Gastroesophageal sphincter (tissue), 4 donors: ENCODE measurements around the gene TST. TPM values are rescaled to one million over a fixed set of nuclear protein-coding genes. Genes with fewer than 3 reads are reported as not detected.

Experiments used
- ATAC-seq: fragments of 150-250 bp; one replicate; pipeline ENCODE4 v1.9.1; 2016; ENCODE audit warnings: mild to moderate bottlenecking, moderate library complexity
- H3K27ac ChIP-seq, 4 donors: fragments of 200-600 bp; sonication (generic) in 3 of 4; 1 replicate in 3 of 4; 2 replicates in 1 of 4; pipeline ENCODE4 v1.5.1; 2016 to 2019
- H3K27me3 ChIP-seq: fragments of 200-600 bp; sonication (generic); one replicate; pipeline ENCODE4 v1.5.1; 2019
- H3K36me3 ChIP-seq, 2 donors: fragments of 200-600 bp; sonication (generic); one replicate each; pipeline ENCODE4 v1.5.1; 2019; ENCODE audit warnings: control low read depth in 1 of 2
- H3K4me1 ChIP-seq, 3 donors: fragments of 200-600 bp; sonication (generic); 1 replicate in 2 of 3; 2 replicates in 1 of 3; pipeline ENCODE4 v1.5.1; 2016 to 2019; ENCODE audit warnings: control low read depth in 2 of 3
- H3K4me3 ChIP-seq, 2 donors: fragments of 200-600 bp; sonication (generic); one replicate each; pipeline ENCODE4 v1.5.1; 2019; ENCODE audit warnings: mild to moderate bottlenecking in 1 of 2, moderate library complexity in 1 of 2
- H3K9me3 ChIP-seq, 3 donors: fragments of 200-600 bp; sonication (generic); one replicate each; pipeline ENCODE4 v1.5.1; 2017 to 2019; ENCODE audit warnings: control low read depth in 2 of 3
- EP300 ChIP-seq: sonication (generic); formaldehyde crosslinking; IDR thresholded peaks from one replicate; pipeline ENCODE4 v1.6.1; 2017; ENCODE audit warnings: antibody characterized with exemption, mild to moderate bottlenecking
- POLR2A ChIP-seq, 2 donors: fragments of 450-650 bp; IDR thresholded peaks; one replicate each; pipeline ENCODE4 v1.6.1; 2017; ENCODE audit warnings: antibody characterized with exemption in 2 of 2, mild to moderate bottlenecking in 2 of 2, moderate library complexity in 1 of 2
- POLR2AphosphoS5 ChIP-seq: sonication (generic); formaldehyde crosslinking; IDR thresholded peaks from one replicate; pipeline ENCODE4 v1.6.1; 2017; ENCODE audit warnings: antibody characterized with exemption
- WGBS, 2 donors: methylation state at CpG; one replicate each; pipeline ENCODE4 v1.1.5; 2018; ENCODE audit warnings: low coverage in 1 of 2; 5-methylcytosine and 5-hydroxymethylcytosine counted together
- total RNA-seq, 4 donors: library from RNA; depleted of rRNA; stranded (reverse); fragments of >200 nt; gene quantifications; one replicate each; pipeline ENCODE4 v1.1.0, GENCODE V29; 2016
- TF ChIP-seq, protein P1 (sequence below), 4 experiments: fragments of 200-600 bp in 2 of 4; fragments of 450-650 bp in 2 of 4; sonication (generic) in 1 of 4; IDR thresholded peaks; one replicate each; pipeline ENCODE4 v1.5.1; 2017 to 2019; ENCODE audit warnings: antibody characterized with exemption in 4 of 4, mild to moderate bottlenecking in 2 of 4, moderate library complexity in 2 of 4

Gene TST
- total RNA-seq, 4 donors from 2014 or later, result 19.1 to 38.7 (median 31.7) TPM

GRCh38 chr22:37021710-37022482 is 2.6 kb upstream of the TST start:
- H3K27ac ChIP-seq, result peak overlapping the region in 1 of 4 donors; percentile 22
- peaks cover 0 to 66% (median 30%) of the 10 kb centered on the region in 3 donors for H3K4me1 ChIP-seq
- peaks cover 0 to 50% of the 10 kb centered on the region in 2 donors for H3K36me3 ChIP-seq
- H3K9me3 ChIP-seq, result no peaks in the 10 kb centered on the region
- WGBS, 2 donors, result 65 to 100% methylated on average over 6 to 12 of the region's 13 CpGs
- TF ChIP-seq, protein P1, sequence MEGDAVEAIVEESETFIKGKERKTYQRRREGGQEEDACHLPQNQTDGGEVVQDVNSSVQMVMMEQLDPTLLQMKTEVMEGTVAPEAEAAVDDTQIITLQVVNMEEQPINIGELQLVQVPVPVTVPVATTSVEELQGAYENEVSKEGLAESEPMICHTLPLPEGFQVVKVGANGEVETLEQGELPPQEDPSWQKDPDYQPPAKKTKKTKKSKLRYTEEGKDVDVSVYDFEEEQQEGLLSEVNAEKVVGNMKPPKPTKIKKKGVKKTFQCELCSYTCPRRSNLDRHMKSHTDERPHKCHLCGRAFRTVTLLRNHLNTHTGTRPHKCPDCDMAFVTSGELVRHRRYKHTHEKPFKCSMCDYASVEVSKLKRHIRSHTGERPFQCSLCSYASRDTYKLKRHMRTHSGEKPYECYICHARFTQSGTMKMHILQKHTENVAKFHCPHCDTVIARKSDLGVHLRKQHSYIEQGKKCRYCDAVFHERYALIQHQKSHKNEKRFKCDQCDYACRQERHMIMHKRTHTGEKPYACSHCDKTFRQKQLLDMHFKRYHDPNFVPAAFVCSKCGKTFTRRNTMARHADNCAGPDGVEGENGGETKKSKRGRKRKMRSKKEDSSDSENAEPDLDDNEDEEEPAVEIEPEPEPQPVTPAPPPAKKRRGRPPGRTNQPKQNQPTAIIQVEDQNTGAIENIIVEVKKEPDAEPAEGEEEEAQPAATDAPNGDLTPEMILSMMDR (IDR thresholded peaks at IDR 0.05), result peak in 3 of 4 experiments; percentile 43 to 73 (median 46)
- TF ChIP-seq EP300, result no peak
- H3K27me3 ChIP-seq, result no peaks in the 10 kb centered on the region
- H3K4me3 ChIP-seq, result no peak overlapping the region
- no peak for ATAC-seq

DNA sequence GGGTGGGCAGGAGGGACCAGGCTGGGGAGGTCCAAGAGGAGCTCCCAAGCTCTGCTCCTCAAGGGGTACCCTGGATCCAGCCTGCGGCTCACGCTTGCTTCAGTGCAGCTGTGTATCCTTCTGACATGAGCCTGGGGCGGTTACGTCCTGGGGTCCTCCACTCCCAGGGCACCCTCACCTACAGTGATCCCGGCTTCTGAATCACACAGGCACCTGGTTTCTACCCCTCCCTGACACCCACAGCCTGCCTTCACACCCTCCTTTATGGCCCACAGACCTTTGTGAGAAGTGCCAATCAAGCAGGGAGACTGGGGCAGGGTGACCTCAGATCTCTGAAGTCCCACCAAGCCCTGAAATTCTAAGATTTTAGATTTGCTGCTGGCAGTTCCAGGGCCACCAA is 1.8 kb upstream of the TST start:
- no peaks in the 10 kb centered on the region for H3K9me3 ChIP-seq
- TF ChIP-seq POLR2AphosphoS5, result no peak
- TF ChIP-seq EP300, result no peak
- TF ChIP-seq, protein P1 (IDR thresholded peaks at IDR 0.05), result no peak
- TF ChIP-seq POLR2A (IDR thresholded peaks at IDR 0.05), result no peak
- 89 to 90% methylated on average over 2 to 3 of the region's 5 CpGs for WGBS, 2 donors
- no peaks in the 10 kb centered on the region for H3K27me3 ChIP-seq
- no peak for ATAC-seq
- H3K4me3 ChIP-seq, result peak overlapping the region in 1 of 2 donors; percentile 93
- peaks cover 0 to 74% (median 34%) of the 10 kb centered on the region in 3 donors for H3K4me1 ChIP-seq
- H3K27ac ChIP-seq, result peak overlapping the region in 2 of 4 donors; percentile 95 to 96
- peaks cover 0 to 50% of the 10 kb centered on the region in 2 donors for H3K36me3 ChIP-seq

GRCh38 chr22:37020192-37020479 is 889 bp upstream of the TST start:
- WGBS, 2 donors, result 0% methylated on average over 5 of the region's 5 CpGs; no CpG with 5 or more reads in 1 of the 2 donors
- H3K27me3 ChIP-seq, result no peaks in the 10 kb centered on the region
- peak overlapping the region; percentile 93 to 96 for H3K4me3 ChIP-seq
- H3K36me3 ChIP-seq, result peaks cover 0 to 41% of the 10 kb centered on the region in 2 donors
- no peaks in the 10 kb centered on the region for H3K9me3 ChIP-seq
- peaks cover 0 to 76% (median 34%) of the 10 kb centered on the region in 3 donors for H3K4me1 ChIP-seq
- TF ChIP-seq, protein P1 (IDR thresholded peaks at IDR 0.05), result no peak
- TF ChIP-seq POLR2AphosphoS5 (peak; percentile 1), POLR2A (IDR thresholded peaks at IDR 0.05) (no peak), EP300 (no peak)
- peak; percentile 28 for ATAC-seq
- peak overlapping the region; percentile 81 to 96 (median 94) for H3K27ac ChIP-seq

GRCh38 chr22:37018815-37019308 is 385 bp downstream of the TST start:
- peaks cover 0 to 83% (median 37%) of the 10 kb centered on the region in 3 donors for H3K4me1 ChIP-seq
- WGBS, 2 donors, result no CpG with 5 or more reads among the region's 35 CpGs
- peak; percentile 69 for ATAC-seq

More at GRCh38 chr22:37018815-37019308, 385 bp downstream of the TST start:
- no peaks in the 10 kb centered on the region for H3K9me3 ChIP-seq
- peaks cover 0 to 28% of the 10 kb centered on the region in 2 donors for H3K36me3 ChIP-seq
- no peak for TF ChIP-seq POLR2AphosphoS5
- TF ChIP-seq, protein P1 (IDR thresholded peaks at IDR 0.05), result peak in 1 of 4 experiments; percentile 13
- no peaks in the 10 kb centered on the region for H3K27me3 ChIP-seq
- H3K4me3 ChIP-seq, result peak overlapping the region; percentile 86 to 93
- peak overlapping the region; percentile 81 to 96 (median 94) for H3K27ac ChIP-seq
